Measurements from ENCODE around the gene PLEKHB2. TPM values are rescaled to one million over a fixed set of nuclear protein-coding genes. Genes with fewer than 3 reads are reported as not detected.
"Not testable (repeated sequence)": the region's sequence is repeated elsewhere in the genome, so short reads cannot be mapped to it uniquely, and the experiment has no call there.

The PLEKHB2 gene
- total RNA-seq, 1 donor from 2014 or later: 57.7 TPM

DNA sequence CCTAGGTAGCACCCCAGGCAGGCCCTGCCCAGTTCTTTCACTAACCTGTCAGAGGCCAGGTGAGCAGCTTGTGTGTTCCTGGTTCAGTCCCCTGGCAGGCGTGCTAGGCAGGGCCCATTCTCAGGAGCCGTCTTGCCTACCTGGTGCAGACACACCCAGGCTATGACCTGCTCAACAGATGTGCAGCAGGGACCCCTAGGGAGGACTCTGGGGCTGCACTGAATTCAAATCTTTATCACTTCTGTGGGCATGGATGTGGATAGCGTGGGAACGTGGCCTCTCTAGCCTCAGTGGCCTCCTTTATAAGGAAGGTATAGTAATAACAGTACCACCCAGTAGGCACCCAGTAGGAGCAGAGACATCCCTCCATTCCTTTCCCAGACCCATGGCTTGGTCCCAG is 48.4 kb downstream of the PLEKHB2 start:
- no peak for DNase-seq (ENCODE audit: low spot score)
- no peak for TF ChIP-seq CTCF (IDR thresholded peaks at IDR 0.05)
- Mint-ChIP-seq H3K27me3 (ENCODE audit: low read depth) (peaks cover 5% of the 10 kb centered on the region), H3K27ac (ENCODE audit: unreplicated experiment) (no peak overlapping the region), H3K4me3 (ENCODE audit: unreplicated experiment) (no peak overlapping the region), H3K4me1 (ENCODE audit: low read depth) (peaks cover 5% of the 10 kb centered on the region), H3K36me3 (ENCODE audit: low read depth) (peaks cover 3% of the 10 kb centered on the region), H3K9me3 (ENCODE audit: low read depth) (no peaks in the 10 kb centered on the region)

DNA sequence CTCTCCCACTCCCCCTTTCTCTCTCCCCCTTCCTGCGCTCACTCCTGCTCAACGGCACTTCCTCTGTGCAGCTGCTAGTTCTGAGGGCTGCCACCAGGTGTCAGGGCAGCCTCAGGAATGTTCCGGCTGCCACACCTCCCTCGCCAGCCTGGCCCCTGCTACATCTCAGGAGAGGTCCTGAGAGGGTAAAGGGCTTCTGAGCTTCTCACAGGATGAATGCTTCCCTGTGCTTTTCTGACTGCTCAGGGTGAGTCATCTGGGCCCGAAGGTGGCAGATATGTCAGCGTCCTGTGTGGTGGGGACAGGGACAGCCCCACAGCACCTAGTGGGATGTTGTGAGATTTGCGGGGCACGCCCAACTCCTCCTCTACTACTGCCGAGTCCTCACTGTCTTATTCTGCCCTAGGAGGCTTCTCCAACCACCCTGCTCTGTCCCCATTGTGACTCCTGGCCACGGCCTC is 49.0 kb downstream of the PLEKHB2 start:
- Mint-ChIP-seq H3K9me3 (ENCODE audit: low read depth) (no peaks in the 10 kb centered on the region), H3K4me3 (ENCODE audit: unreplicated experiment) (no peak overlapping the region), H3K27ac (ENCODE audit: unreplicated experiment) (no peak overlapping the region), H3K27me3 (ENCODE audit: low read depth) (peaks cover 8% of the 10 kb centered on the region), H3K4me1 (ENCODE audit: low read depth) (peaks cover 5% of the 10 kb centered on the region), H3K36me3 (ENCODE audit: low read depth) (peaks cover 3% of the 10 kb centered on the region)
- no peak for DNase-seq (ENCODE audit: low spot score)
- TF ChIP-seq CTCF (IDR thresholded peaks at IDR 0.05): peak; percentile 90

DNA sequence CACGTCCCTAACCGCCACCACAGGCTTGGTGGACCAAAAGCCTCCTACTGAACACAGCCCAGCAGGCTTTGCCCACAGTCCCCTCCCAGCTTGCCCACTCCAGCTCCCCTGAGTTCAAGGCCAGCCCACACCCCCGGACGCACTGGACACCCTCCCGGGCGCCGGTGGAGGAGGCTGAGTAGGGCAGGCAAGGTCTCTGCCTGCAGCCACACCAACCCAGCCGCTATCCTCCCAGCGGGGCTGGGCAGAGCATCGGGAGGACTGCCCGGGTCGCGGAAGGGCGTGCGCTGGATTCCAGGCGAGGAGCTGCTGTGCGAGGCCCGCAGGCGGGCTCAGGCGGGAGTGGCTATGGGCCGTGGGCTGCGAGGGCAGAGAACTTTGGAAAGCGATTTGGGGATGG is 49.5 kb downstream of the PLEKHB2 start:
- TF ChIP-seq CTCF (IDR thresholded peaks at IDR 0.05): no peak
- Mint-ChIP-seq H3K27ac (ENCODE audit: unreplicated experiment) (no peak overlapping the region), H3K4me3 (ENCODE audit: unreplicated experiment) (no peak overlapping the region)

GRCh38 chr2:131155208-131155855 is 50.2 kb downstream of the PLEKHB2 start:
- Mint-ChIP-seq H3K27me3 (ENCODE audit: low read depth) (peaks cover 9% of the 10 kb centered on the region), H3K9me3 (ENCODE audit: low read depth) (no peaks in the 10 kb centered on the region), H3K27ac (ENCODE audit: unreplicated experiment) (no peak overlapping the region), H3K4me1 (ENCODE audit: low read depth) (peaks cover 5% of the 10 kb centered on the region), H3K4me3 (ENCODE audit: unreplicated experiment) (no peak overlapping the region), H3K36me3 (ENCODE audit: low read depth) (no peaks in the 10 kb centered on the region)
- no peak for DNase-seq (ENCODE audit: low spot score)
- no peak for TF ChIP-seq CTCF (IDR thresholded peaks at IDR 0.05)

More for the DNA sequence above, 49.5 kb downstream of the PLEKHB2 start:
- no peaks in the 10 kb centered on the region for H3K9me3 Mint-ChIP-seq (ENCODE audit: low read depth)
- H3K36me3 Mint-ChIP-seq (ENCODE audit: low read depth): peaks cover 2% of the 10 kb centered on the region
- no peak for DNase-seq (ENCODE audit: low spot score)
- peaks cover 9% of the 10 kb centered on the region for H3K27me3 Mint-ChIP-seq (ENCODE audit: low read depth)
- H3K4me1 Mint-ChIP-seq (ENCODE audit: low read depth): peaks cover 5% of the 10 kb centered on the region

- Mint-ChIP-seq H3K9me3 (ENCODE audit: low read depth) (no peaks in the 10 kb centered on the region), H3K36me3 (ENCODE audit: low read depth) (no peaks in the 10 kb centered on the region), H3K27me3 (ENCODE audit: low read depth) (peaks cover 13% of the 10 kb centered on the region), H3K27ac (ENCODE audit: unreplicated experiment) (no peak overlapping the region), H3K4me3 (ENCODE audit: unreplicated experiment) (no peak overlapping the region), H3K4me1 (ENCODE audit: low read depth) (peaks cover 5% of the 10 kb centered on the region)
- DNase-seq (ENCODE audit: low spot score): no peak
- peak; percentile 36 for TF ChIP-seq CTCF (IDR thresholded peaks at IDR 0.05)
Observed at GRCh38 chr2:131156452-131157149, 51.5 kb downstream of the PLEKHB2 start.

GRCh38 chr2:131165562-131165961 is 60.4 kb downstream of the PLEKHB2 start:
- H3K36me3 Mint-ChIP-seq (ENCODE audit: low read depth); H3K4me1 Mint-ChIP-seq (ENCODE audit: low read depth); H3K27ac Mint-ChIP-seq (ENCODE audit: unreplicated experiment); H3K9me3 Mint-ChIP-seq (ENCODE audit: low read depth); DNase-seq (ENCODE audit: low spot score); H3K4me3 Mint-ChIP-seq (ENCODE audit: unreplicated experiment): not testable (repeated sequence)
- H3K27me3 Mint-ChIP-seq (ENCODE audit: low read depth): peaks cover 15% of the 10 kb centered on the region

All from chondrocyte (in vitro differentiated cells).